ENCODE measurements around the gene TBC1D17.

TBC1D17 gene

GRCh38 chr19:49890349-49891311 lies 13.1 kb downstream of the TBC1D17 start:
- no peaks in the 10 kb centered on the region for H4K20me1 ChIP-seq (ENCODE audit: insufficient read depth, low read length, poor library complexity, severe bottlenecking)
- TF ChIP-seq EZH2phosphoT487 (IDR thresholded peaks at IDR 0.05; ENCODE audit: borderline replicate concordance) (no peak), CTCF (conservative IDR thresholded peaks at IDR 0.05; ENCODE audit: low read length) (no peak)
- no peaks in the 10 kb centered on the region for H3K36me3 ChIP-seq (ENCODE audit: insufficient read depth, low read length)
- no peak overlapping the region for H3K9ac ChIP-seq (ENCODE audit: low read depth, low read length, poor library complexity, severe bottlenecking)
- no peaks in the 10 kb centered on the region for H3F3A ChIP-seq (ENCODE audit: low read depth)
- no peaks in the 10 kb centered on the region for H3K27me3 ChIP-seq (ENCODE audit: insufficient read depth, low read length, poor library complexity, severe bottlenecking)
- no peak overlapping the region for H3K4me3 ChIP-seq (ENCODE audit: low read length, poor library complexity, severe bottlenecking)
- H2AFZ ChIP-seq (ENCODE audit: low read length) = no peak overlapping the region
- H3K9me2 ChIP-seq (replicated peaks; ENCODE audit: low read depth, low read length) = no peaks in the 10 kb centered on the region
- H3K9me3 ChIP-seq (ENCODE audit: insufficient read depth, low read depth, low read length) = no peaks in the 10 kb centered on the region
- no peaks in the 10 kb centered on the region for H3K79me2 ChIP-seq (ENCODE audit: insufficient read depth, low read length)
- no peak overlapping the region for H3K4me2 ChIP-seq (ENCODE audit: low read depth, low read length, poor library complexity, severe bottlenecking)
- H3K4me1 ChIP-seq (ENCODE audit: insufficient read depth, low read length, poor library complexity, severe bottlenecking) = peaks cover 1% of the 10 kb centered on the region

DNA sequence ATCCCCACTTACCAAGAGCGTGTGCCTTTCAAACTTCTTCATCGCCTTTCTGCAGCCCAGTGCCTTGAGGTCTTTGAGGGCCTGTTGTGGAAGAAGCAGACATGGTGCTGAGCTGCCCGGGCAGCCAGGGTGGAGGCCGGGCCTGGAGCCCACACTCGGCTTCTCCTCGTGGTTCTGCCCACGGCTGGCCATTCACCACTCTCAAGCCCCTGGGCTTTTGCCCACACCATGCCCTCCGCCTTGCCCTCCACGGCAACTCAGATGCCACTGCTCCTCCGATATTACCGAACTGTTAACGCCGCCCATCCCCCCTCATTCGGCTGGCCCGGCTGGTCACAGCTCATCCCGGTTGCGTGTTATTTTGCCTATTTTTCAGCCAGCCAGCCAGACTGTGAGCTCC lies 13.9 kb downstream of the TBC1D17 start:
- no peaks in the 10 kb centered on the region for H4K20me1 ChIP-seq (ENCODE audit: insufficient read depth, low read length, poor library complexity, severe bottlenecking)
- H3K4me1 ChIP-seq (ENCODE audit: insufficient read depth, low read length, poor library complexity, severe bottlenecking) = peaks cover 9% of the 10 kb centered on the region
- no peaks in the 10 kb centered on the region for H3F3A ChIP-seq (ENCODE audit: low read depth)
- H3K4me3 ChIP-seq (ENCODE audit: low read length, poor library complexity, severe bottlenecking) = no peak overlapping the region
- H3K9me3 ChIP-seq (ENCODE audit: insufficient read depth, low read depth, low read length) = no peaks in the 10 kb centered on the region
- no peaks in the 10 kb centered on the region for H3K27me3 ChIP-seq (ENCODE audit: insufficient read depth, low read length, poor library complexity, severe bottlenecking)
- H3K79me2 ChIP-seq (ENCODE audit: insufficient read depth, low read length) = no peaks in the 10 kb centered on the region
- TF ChIP-seq CTCF (conservative IDR thresholded peaks at IDR 0.05; ENCODE audit: low read length) = no peak
- no peak for TF ChIP-seq EZH2phosphoT487 (IDR thresholded peaks at IDR 0.05; ENCODE audit: borderline replicate concordance)
- no peaks in the 10 kb centered on the region for H3K9me2 ChIP-seq (replicated peaks; ENCODE audit: low read depth, low read length)
- no peaks in the 10 kb centered on the region for H3K36me3 ChIP-seq (ENCODE audit: insufficient read depth, low read length)
- no peak overlapping the region for H2AFZ ChIP-seq (ENCODE audit: low read length)
- H3K9ac ChIP-seq (ENCODE audit: low read depth, low read length, poor library complexity, severe bottlenecking) = no peak overlapping the region
- H3K4me2 ChIP-seq (ENCODE audit: low read depth, low read length, poor library complexity, severe bottlenecking) = no peak overlapping the region

DNA sequence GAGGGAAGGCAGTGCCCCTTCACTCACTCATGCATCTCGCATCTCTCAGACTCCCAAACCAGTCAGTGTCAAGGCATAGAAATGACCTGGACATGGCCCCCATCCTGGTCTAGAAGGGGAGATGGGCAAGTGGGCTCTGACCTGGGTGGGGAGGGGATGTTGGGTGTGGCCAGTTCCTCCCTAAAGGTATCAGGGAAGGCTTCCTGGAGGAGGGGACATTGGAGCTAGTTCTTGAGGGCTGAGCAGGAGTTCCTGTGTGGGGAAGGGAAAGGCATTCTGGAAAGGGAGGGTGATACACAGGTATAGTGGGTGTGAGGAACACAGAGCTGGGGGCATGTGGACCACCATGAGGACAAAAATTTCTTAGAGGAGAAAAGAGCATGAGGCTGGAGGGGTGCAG lies 15.2 kb downstream of the TBC1D17 start:
- no peaks in the 10 kb centered on the region for H3K36me3 ChIP-seq (ENCODE audit: insufficient read depth, low read length)

More for the DNA sequence above, 15.2 kb downstream of the TBC1D17 start:
- peaks cover 22% of the 10 kb centered on the region for H3K4me1 ChIP-seq (ENCODE audit: insufficient read depth, low read length, poor library complexity, severe bottlenecking)
- no peaks in the 10 kb centered on the region for H3K79me2 ChIP-seq (ENCODE audit: insufficient read depth, low read length)
- TF ChIP-seq EZH2phosphoT487 (IDR thresholded peaks at IDR 0.05; ENCODE audit: borderline replicate concordance) (no peak), CTCF (conservative IDR thresholded peaks at IDR 0.05; ENCODE audit: low read length) (no peak)
- no peaks in the 10 kb centered on the region for H3K9me3 ChIP-seq (ENCODE audit: insufficient read depth, low read depth, low read length)
- no peak overlapping the region for H3K4me3 ChIP-seq (ENCODE audit: low read length, poor library complexity, severe bottlenecking)
- no peak overlapping the region for H3K4me2 ChIP-seq (ENCODE audit: low read depth, low read length, poor library complexity, severe bottlenecking)
- H3K9ac ChIP-seq (ENCODE audit: low read depth, low read length, poor library complexity, severe bottlenecking) = no peak overlapping the region
- H3K27me3 ChIP-seq (ENCODE audit: insufficient read depth, low read length, poor library complexity, severe bottlenecking) = no peaks in the 10 kb centered on the region
- no peak overlapping the region for H2AFZ ChIP-seq (ENCODE audit: low read length)
- no peaks in the 10 kb centered on the region for H3F3A ChIP-seq (ENCODE audit: low read depth)
- H3K9me2 ChIP-seq (replicated peaks; ENCODE audit: low read depth, low read length) = no peaks in the 10 kb centered on the region
- H4K20me1 ChIP-seq (ENCODE audit: insufficient read depth, low read length, poor library complexity, severe bottlenecking) = no peaks in the 10 kb centered on the region

Data from Loucy (cell line).